Retinal pigment epithelial cell (primary cell): ENCODE measurements around the gene UBTF.

Experiments
- DNase-seq: peaks from one replicate; pipeline ENCODE4 v3.0.0-alpha.2; 2010; ENCODE audit warnings: low read depth
- H3K4me3 ChIP-seq: 2 replicates; pipeline ENCODE4 v1.5.1; 2011; ENCODE audit warnings: mild to moderate bottlenecking, low read length, control low read depth, moderate library complexity
- TF ChIP-seq, protein P1 (sequence below): conservative IDR thresholded peaks from 2 replicates; pipeline ENCODE4 v1.5.1; 2011; ENCODE audit warnings: low read depth, low read length, control low read depth, inconsistent platforms

UBTF gene

DNA sequence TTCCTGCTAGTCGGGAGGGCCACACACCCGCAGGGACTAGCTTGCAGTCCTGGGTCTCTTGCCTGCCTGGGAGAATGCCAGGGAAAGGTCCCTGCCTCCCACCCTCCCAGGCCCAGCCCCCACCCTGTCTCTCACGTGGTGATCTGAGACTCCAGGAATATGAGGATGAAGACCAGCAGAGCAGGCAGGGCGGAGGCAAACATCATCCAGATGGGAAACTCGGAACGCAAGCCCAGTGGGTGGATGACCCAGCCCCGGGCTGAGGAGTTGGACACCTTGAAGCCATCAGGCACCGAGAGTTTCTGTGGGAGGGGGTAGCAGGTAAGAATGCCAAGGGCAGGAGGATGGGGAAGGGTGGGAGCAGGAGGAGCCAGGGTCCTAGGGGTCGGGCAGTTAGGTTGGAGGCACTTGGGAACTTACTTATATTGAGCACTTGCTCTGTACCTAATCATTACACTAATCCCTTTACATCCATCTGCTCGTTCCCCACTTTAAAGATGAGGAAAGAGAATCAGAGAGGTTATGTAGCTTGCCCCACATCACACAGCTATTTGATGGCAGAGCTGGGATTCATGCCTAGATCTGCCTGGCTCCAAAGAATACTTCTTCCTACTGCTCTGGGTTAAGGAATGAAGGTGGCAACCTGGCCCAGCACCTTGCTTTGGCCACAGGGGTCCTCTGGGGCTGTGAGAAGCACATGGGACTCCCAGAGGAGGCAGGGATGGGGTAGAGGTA is 35.1 kb upstream of the UBTF start:
- TF ChIP-seq, protein P1, sequence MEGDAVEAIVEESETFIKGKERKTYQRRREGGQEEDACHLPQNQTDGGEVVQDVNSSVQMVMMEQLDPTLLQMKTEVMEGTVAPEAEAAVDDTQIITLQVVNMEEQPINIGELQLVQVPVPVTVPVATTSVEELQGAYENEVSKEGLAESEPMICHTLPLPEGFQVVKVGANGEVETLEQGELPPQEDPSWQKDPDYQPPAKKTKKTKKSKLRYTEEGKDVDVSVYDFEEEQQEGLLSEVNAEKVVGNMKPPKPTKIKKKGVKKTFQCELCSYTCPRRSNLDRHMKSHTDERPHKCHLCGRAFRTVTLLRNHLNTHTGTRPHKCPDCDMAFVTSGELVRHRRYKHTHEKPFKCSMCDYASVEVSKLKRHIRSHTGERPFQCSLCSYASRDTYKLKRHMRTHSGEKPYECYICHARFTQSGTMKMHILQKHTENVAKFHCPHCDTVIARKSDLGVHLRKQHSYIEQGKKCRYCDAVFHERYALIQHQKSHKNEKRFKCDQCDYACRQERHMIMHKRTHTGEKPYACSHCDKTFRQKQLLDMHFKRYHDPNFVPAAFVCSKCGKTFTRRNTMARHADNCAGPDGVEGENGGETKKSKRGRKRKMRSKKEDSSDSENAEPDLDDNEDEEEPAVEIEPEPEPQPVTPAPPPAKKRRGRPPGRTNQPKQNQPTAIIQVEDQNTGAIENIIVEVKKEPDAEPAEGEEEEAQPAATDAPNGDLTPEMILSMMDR = no peak
- DNase-seq = no peak
- H3K4me3 ChIP-seq = no peak overlapping the region

DNA sequence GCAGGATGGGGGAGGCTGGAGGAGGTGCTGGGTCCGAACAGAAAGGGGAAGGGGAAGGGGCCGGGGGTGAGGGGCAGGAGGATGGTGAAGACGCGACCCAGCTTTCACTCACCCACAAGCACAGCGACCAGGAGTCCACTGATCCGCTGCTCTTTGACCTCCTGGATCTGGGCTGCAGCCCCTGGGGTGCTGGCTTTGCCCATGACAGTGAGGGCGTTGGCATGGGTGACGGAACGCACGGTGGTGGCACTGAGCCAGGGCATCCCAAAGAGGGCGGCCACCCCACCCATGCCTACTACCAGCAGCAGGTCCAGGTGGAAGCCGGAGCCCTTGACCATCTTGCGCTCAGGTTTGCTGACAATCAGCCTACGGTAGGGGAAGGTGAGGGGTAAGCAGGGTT is 33.5 kb upstream of the UBTF start:
- TF ChIP-seq, protein P1 = no peak
- H3K4me3 ChIP-seq = no peak overlapping the region
- DNase-seq = no peak

DNA sequence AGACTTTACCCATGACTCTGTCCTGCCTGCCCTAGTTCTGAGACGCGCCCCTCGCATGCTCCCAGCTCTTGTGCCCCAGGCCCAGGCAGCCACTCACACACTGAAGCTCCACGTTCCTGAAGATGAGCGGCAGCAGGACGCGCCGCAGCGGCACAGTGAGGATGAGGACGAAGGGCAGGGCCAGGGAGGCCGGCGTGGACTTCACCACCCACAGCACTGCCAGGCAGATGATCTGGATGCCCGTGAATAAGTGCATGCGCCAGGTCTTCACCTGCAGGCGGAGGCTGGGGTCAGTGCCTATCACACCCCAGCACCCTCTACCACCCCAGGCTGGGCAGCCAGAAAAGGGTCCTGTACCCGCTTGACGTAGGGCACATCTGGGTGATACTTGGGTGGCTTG is 31.6 kb upstream of the UBTF start:
- no peak overlapping the region for H3K4me3 ChIP-seq
- no peak for DNase-seq
- TF ChIP-seq, protein P1 = no peak

DNA sequence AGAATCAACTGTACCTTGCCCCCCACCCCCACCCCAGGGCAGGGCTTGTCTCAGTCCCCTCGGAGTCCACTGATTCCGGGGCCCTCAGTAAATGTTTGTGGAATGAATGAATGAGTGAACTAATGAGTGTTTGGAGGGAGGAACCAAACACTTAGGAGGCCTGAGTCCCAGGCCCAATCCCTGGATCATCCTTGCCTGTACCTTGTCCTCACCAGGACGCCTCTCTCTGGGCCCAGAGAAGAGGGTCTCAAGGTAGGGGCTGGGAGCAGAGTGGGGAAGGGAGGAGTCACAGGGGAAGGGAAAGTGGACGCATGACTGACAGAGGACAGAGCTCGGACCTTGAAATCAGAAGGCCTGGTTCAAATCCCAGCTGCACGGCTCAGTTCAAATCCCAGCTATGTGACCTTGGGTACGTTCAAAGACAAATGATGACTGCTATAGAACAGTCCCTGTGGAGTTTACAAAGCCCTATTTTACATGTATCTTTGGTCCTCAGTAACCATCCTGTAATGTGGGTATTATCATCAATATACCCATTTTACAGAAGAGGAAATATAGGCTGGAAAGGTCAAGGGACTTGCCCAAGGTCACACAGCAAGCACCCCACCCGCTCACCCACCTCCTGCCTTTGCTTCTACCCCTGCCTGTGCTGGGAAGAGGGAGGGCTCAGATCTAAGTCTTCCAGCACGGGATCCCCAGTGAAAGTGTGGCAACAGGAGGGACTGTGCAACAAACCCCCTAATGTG is 30.2 kb upstream of the UBTF start:
- H3K4me3 ChIP-seq = no peak overlapping the region
- TF ChIP-seq, protein P1 = no peak
- DNase-seq = no peak

DNA sequence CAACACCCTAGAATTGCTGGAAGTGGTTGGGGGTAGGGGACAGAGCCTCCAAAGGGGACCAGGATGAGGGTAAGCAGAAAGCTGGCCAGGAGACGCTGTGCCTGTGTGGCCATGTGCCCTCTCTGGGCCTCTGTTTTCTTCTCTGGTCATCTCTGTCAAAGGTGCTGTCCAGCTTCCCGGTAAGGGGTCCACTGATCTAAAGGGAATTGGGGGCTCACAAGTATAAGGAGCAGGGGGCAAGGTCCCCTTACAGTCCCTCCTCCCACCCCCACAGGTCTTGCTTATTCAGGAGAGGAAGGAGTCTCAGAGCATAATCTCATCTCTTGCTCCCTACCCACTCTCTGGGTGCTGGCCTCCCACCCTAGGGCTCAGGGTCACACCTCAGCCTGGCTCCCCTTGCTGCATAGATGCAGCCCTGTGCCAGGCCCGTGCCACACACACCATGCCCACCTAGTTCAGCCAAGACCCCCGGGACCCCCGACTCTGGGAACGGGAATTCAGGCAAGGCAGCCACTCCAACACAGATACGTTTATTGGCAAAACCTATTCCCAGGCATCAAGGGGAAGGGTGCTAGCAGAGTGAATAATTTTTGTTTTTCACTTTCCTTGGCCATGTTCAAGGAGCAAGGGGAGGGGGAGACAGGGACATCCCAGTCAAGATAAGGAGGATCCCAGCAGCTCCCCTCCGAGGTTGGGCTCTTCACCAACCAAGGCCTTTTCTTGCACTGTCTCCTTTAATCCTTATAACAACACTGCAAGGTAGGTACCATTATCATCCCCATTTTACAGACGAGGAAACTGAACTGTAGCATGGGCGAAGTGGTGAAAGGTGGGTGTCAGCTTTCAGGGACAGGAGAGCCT is 28.6 kb upstream of the UBTF start:
- no peak for DNase-seq
- TF ChIP-seq, protein P1 = no peak
- no peak overlapping the region for H3K4me3 ChIP-seq

DNA sequence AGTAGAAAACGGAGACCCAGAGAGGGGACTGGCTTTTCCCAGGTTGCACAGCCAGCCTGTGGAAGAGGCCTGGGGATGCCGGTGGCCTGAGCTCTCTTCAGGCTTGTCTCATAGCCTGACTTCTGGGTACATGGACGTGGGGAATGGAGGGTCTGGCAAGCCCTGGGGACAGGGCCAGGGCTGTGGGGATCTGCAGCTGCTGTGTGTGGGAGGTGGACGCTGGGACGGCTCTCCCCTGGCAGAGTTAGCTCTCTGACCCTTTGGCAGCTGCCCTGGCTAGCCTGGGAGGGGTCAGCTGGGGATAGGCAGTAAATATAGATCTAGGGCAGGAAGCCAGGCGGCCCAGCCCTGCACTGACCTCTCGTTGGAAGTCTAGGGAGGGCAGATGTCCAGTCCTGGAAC is 28.0 kb upstream of the UBTF start:
- no peak for DNase-seq

More for the DNA sequence above, 28.0 kb upstream of the UBTF start:
- H3K4me3 ChIP-seq = no peak overlapping the region
- TF ChIP-seq, protein P1 = no peak
